Stomach (tissue), 9 donors: ENCODE results near the gene GRAMD2B. TPM values are rescaled to one million over a fixed set of nuclear protein-coding genes. Genes with fewer than 3 reads are reported as not detected.

Experiments
- DNase-seq, 2 donors: peaks; one replicate each; pipeline versions ENCODE4 v3.0.0 to v3.0.0-alpha.2; 2013 to 2019
- H3K27ac ChIP-seq, 5 donors: fragments of 200-600 bp in 4 of 5; sonication (generic) in 4 of 5; one replicate each; pipeline ENCODE4 v1.5.1; 2013 to 2019; ENCODE audit warnings: mild to moderate bottlenecking in 1 of 5, moderate library complexity in 1 of 5
- H3K27me3 ChIP-seq, 3 donors: fragments of 200-600 bp; sonication (generic); one replicate each; pipeline ENCODE4 v1.5.1; 2017 to 2019; ENCODE audit warnings: mixed run types in 1 of 3
- H3K36me3 ChIP-seq, 4 donors: fragments of 200-600 bp; sonication (generic); 1 replicate in 3 of 4; 2 replicates in 1 of 4; pipeline ENCODE4 v1.5.1; 2016 to 2019
- H3K4me1 ChIP-seq, 4 donors: fragments of 200-600 bp; sonication (generic); one replicate each; pipeline ENCODE4 v1.5.1; 2016 to 2019
- H3K4me3 ChIP-seq, 4 donors: fragments of 200-600 bp; sonication (generic) in 3 of 4; one replicate each; pipeline ENCODE4 v1.5.1; 2016 to 2019; ENCODE audit warnings: mild to moderate bottlenecking in 1 of 4
- H3K9me3 ChIP-seq, 4 donors: fragments of 200-600 bp; sonication (generic); one replicate each; pipeline ENCODE4 v1.5.1; 2016 to 2019
- EP300 ChIP-seq: sonication (generic); formaldehyde crosslinking; IDR thresholded peaks from one replicate; pipeline ENCODE4 v1.6.1; 2017; ENCODE audit warnings: antibody characterized with exemption
- POLR2A ChIP-seq, 4 donors: fragments of 450-650 bp; IDR thresholded peaks; one replicate each; pipeline ENCODE4 v1.6.1; 2016; ENCODE audit warnings: antibody characterized with exemption in 4 of 4, control low read depth in 2 of 4, mild to moderate bottlenecking in 1 of 4, moderate library complexity in 1 of 4
- POLR2AphosphoS5 ChIP-seq, 3 donors: sonication (generic); formaldehyde crosslinking; IDR thresholded peaks; one replicate each; pipeline ENCODE4 v1.6.1; 2016; ENCODE audit warnings: antibody characterized with exemption in 3 of 3
- WGBS, 5 donors: extraction: QIAGEN DNeasy Blood & Tissue Kit in 3 of 5; methylation state at CpG; one replicate each; pipeline versions ENCODE4 v1.1.5 to v1.1.7; 2013 to 2018; 5-methylcytosine and 5-hydroxymethylcytosine counted together
- intact Hi-C: fragments of 100-400 bp; cut with DNase I; formaldehyde crosslinking; loops from one replicate; pipeline ENCODE4 v1.15.1; 2023; ENCODE audit warnings: low total_unique reads
- polyA plus RNA-seq, 3 donors: library from polyadenylated mRNA; stranded (reverse); fragments of 200-250 nt; gene quantifications; one replicate each; pipeline ENCODE4 v1.2.3, GENCODE V29; 2013
- total RNA-seq, 5 donors: library from RNA; depleted of rRNA; stranded (reverse); fragments of >200 nt; gene quantifications; one replicate each; pipeline versions ENCODE4 v1.1.0 to v1.2.3, GENCODE V29; 2014 to 2016
- TF ChIP-seq, protein P1 (sequence below), 7 experiments: fragments of 450-650 bp in 4 of 7; fragments of 200-600 bp in 3 of 7; sonication (generic) in 3 of 7; IDR thresholded peaks; one replicate each; pipeline ENCODE4 v1.5.1; 2016 to 2019; ENCODE audit warnings: antibody characterized with exemption in 7 of 7, control low read depth in 2 of 7, mild to moderate bottlenecking in 1 of 7
- donor health status: healthy with polysubstance abuse.
- donor health status: Bipolar disorder and iron deficiency.
- donor health status: healthy.

Gene GRAMD2B
- total and polyA plus RNA-seq, 8 donors = 5.7 to 69.6 (median 23.7) TPM

DNA sequence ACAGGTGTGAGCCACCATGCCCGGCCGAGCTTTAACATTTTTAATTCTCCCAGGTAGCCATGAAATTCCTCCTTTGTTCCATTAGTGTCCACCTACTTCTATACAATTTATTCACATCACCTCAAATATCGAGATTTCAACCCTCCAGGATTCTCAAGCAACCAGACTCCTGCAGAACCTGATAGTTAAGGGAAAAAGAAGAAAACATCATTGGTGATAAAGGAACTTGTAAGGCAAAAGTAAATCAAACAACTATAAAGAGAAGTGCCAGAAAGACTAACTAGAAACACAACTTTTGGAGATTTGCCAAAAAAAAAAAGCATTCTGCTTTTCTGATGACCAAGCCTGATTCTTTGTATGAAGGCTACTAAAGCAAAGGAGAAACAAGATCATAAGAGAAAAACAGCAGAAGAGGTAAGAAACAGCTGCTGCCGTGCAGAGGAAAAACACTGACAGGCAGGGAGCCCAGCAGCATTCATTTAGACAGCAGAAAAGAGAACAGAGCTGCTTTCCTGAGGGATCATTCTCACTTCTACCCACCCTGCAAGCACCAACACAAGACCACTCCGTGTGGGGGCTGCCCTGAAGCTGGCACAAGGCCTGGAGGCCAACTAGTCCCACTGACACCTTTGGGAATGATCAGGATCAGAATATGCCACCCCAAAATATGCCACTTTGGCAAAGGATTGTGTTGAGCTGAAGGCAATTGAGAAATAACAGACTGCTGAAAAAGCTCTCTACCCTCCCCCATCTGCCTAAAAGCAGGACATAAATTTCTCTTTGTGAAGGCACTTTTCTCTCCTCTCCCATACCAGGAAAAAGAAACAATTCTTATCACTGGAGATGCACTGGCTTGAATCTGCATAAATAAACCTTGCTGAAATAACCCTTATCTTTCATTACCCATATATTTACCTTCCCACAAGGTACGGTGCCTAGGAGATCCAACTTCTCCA lies 96.7 kb downstream of the GRAMD2B start:
- DNase-seq = peak in 1 of 2 donors; percentile 59
- intact Hi-C loops = no loop called here
- peak overlapping the region in 4 of 5 donors; percentile 51 to 87 (median 68) for H3K27ac ChIP-seq
- no peak overlapping the region for H3K4me3 ChIP-seq
- no peaks in the 10 kb centered on the region for H3K27me3 ChIP-seq
- H3K4me1 ChIP-seq = peaks cover 12 to 43% (median 19%) of the 10 kb centered on the region in 4 donors
- no peaks in the 10 kb centered on the region for H3K9me3 ChIP-seq
- 31 to 38% (median 34%) methylated on average over 6 of the region's 6 CpGs for WGBS, 5 donors
- H3K36me3 ChIP-seq = no peaks in the 10 kb centered on the region
- TF ChIP-seq POLR2AphosphoS5 (IDR thresholded peaks at IDR 0.05) = peak in 1 of 3 donors; percentile 20
- TF ChIP-seq, protein P1, sequence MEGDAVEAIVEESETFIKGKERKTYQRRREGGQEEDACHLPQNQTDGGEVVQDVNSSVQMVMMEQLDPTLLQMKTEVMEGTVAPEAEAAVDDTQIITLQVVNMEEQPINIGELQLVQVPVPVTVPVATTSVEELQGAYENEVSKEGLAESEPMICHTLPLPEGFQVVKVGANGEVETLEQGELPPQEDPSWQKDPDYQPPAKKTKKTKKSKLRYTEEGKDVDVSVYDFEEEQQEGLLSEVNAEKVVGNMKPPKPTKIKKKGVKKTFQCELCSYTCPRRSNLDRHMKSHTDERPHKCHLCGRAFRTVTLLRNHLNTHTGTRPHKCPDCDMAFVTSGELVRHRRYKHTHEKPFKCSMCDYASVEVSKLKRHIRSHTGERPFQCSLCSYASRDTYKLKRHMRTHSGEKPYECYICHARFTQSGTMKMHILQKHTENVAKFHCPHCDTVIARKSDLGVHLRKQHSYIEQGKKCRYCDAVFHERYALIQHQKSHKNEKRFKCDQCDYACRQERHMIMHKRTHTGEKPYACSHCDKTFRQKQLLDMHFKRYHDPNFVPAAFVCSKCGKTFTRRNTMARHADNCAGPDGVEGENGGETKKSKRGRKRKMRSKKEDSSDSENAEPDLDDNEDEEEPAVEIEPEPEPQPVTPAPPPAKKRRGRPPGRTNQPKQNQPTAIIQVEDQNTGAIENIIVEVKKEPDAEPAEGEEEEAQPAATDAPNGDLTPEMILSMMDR (IDR thresholded peaks at IDR 0.05) = no peak

DNA sequence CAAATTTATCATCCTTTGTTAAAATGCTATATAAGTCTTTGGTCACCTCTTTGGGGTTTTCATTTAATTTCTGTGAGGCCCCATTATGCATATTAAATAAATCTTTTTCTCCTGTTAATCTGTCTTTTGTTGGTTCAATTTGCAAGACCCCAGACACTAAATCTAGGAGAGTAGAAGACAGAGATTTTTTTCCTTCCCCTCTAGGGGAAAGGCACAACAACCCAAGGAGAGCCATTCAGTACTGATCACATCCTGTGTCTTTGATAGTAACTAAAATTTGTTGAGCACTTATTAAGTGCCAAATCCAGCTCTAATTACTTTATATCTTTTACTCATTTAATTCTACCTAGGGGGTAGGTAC lies 97.4 kb downstream of the GRAMD2B start:
- intact Hi-C loops = no loop called here
- Histone ChIP-seq H3K27ac (peak overlapping the region in 4 of 5 donors; percentile 51 to 87 (median 68)), H3K4me1 (peaks cover 12 to 47% (median 22%) of the 10 kb centered on the region in 4 donors)

DNA sequence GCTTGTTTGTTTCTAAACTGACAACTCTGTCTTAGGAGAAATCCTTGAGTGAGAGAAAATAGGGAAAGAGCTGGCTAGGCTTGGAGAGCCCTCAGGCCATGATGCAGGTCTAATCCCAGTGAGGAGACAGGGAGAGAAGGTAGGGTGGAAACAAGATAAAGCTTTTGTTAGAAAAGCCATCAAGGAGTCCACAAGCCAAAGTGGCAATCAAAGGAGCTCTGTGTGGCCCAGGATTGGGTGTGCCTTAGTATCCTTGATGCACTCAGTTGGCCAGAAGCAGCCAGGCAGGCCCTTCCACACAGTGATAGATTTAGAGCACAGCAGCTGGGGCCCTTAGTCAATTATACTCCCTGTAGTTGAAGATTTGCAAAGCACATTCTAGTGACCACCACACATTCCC lies 97.9 kb downstream of the GRAMD2B start:
- H3K36me3 ChIP-seq = no peaks in the 10 kb centered on the region
- H3K9me3 ChIP-seq = no peaks in the 10 kb centered on the region
- H3K4me1 ChIP-seq = peaks cover 12 to 51% (median 23%) of the 10 kb centered on the region in 4 donors
- H3K4me3 ChIP-seq = no peak overlapping the region
- no peaks in the 10 kb centered on the region for H3K27me3 ChIP-seq
- TF ChIP-seq, protein P1 (IDR thresholded peaks at IDR 0.05) = no peak
- TF ChIP-seq POLR2AphosphoS5 (IDR thresholded peaks at IDR 0.05) (no peak), EP300 (no peak), POLR2A (IDR thresholded peaks at IDR 0.05) (no peak)
- H3K27ac ChIP-seq = peak overlapping the region in 2 of 5 donors; percentile 78 to 87
- intact Hi-C loops = no loop called here
- no peak for DNase-seq

More for the DNA sequence above, 97.4 kb downstream of the GRAMD2B start:
- TF ChIP-seq POLR2AphosphoS5 (IDR thresholded peaks at IDR 0.05) (no peak), EP300 (no peak), POLR2A (IDR thresholded peaks at IDR 0.05) (no peak)
- TF ChIP-seq, protein P1 (IDR thresholded peaks at IDR 0.05) = no peak
- Histone ChIP-seq H3K27me3 (no peaks in the 10 kb centered on the region), H3K4me3 (no peak overlapping the region), H3K9me3 (no peaks in the 10 kb centered on the region), H3K36me3 (no peaks in the 10 kb centered on the region)
- DNase-seq = no peak

DNA sequence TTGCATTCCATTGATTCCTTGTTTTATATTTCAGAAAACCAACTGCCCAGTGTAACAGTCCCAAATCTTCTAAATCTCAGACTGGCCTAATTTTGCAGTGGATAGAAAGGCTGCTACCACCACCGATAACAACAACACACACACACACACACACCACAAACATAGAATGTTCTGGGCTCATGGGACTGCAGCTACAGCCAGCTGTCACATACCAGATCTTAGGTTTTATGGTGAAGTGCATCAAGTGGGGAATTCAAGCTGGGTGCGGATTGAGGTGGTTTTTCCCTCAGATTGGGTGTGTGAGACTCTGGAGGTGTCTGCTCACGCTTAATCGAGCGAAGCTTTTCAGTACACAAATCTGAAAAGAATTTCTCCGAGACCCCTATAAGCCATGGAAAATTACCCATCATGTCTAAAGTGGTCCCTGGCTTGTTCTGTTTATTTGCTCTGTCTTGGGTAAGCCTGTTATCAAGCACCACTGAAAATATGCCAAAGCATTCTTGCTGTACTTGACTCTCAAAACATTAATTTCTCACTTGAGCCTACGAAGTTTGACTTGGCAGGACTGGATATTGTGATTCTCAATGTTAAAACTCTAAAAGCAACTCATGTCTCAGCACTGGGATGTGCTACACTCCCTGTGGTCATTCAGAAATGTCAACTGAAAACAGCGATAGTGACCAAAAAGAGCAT lies 100.8 kb downstream of the GRAMD2B start:
- DNase-seq = no peak
- H3K27ac ChIP-seq = peak overlapping the region in 3 of 5 donors; percentile 22 to 65 (median 54)
- 64 to 79% (median 73%) methylated on average over 8 of the region's 8 CpGs for WGBS, 5 donors

More for the DNA sequence above, 100.8 kb downstream of the GRAMD2B start:
- H3K9me3 ChIP-seq = no peaks in the 10 kb centered on the region
- no peaks in the 10 kb centered on the region for H3K27me3 ChIP-seq
- H3K4me3 ChIP-seq = no peak overlapping the region
- intact Hi-C loops = no loop called here
- no peaks in the 10 kb centered on the region for H3K36me3 ChIP-seq
- no peak for TF ChIP-seq POLR2A (IDR thresholded peaks at IDR 0.05)
- TF ChIP-seq EP300 = no peak
- TF ChIP-seq POLR2AphosphoS5 (IDR thresholded peaks at IDR 0.05) = no peak
- TF ChIP-seq, protein P1 (IDR thresholded peaks at IDR 0.05) = no peak
- peaks cover 12 to 45% (median 23%) of the 10 kb centered on the region in 4 donors for H3K4me1 ChIP-seq
